H54 (cell line): ENCODE measurements around the gene TTLL11.

Experiments used
- DNase-seq: peaks from one replicate; pipeline ENCODE4 v3.0.0; 2011; ENCODE audit warnings: low spot score, mixed read lengths; ENCODE audit not compliant: insufficient read length
- FAIRE-seq: peaks from 3 replicates; lab custom pipeline; 2011; peaks lifted over from hg19 to GRCh38; lab: Jason Lieb, UNC
- POLR2A ChIP-seq: IDR thresholded peaks from 2 replicates; pipeline ENCODE4 v1.6.1; 2011; ENCODE audit warnings: low read depth, mild to moderate bottlenecking, low read length

Gene TTLL11

DNA sequence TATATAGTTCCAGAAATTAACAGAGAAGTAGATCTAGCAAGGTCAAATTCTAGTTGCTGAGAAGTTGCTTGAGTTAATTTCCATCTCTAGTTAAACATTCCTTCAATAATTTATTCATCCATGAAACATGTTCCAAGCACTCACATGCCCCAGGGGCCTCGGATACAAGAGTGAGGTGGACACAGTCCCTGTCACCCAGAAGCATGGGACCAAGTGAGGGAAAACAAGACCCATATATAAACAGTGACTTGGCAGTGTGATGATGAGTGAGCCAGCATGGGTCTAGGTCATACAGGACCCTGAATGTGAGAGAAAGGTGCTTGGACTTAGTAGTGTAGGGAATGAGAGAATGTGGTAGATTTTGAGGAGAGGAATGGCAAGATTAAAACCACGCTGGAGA lies 216.9 kb downstream of the TTLL11 start:
- DNase-seq, result no peak
- FAIRE-seq, result no peak
- TF ChIP-seq POLR2A, result no peak

DNA sequence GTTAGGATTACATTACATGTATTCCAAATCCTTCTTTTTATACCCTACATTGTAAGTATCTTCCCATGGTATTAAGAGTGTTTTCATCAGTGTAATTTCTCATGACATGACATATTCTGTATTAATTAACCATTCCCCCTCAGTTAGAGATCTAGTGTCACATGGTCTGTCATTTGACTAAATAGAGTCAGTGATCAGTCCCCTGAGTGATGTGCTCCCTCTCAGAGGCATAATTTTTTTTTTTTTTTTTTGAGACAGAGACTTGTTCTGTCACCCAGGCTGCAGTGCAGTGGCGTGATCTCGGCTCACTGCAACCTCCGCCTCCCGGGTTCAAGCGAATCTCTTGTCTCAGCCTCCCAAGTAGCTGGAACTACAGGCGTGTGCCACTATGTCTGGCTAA lies 218.6 kb downstream of the TTLL11 start:
- FAIRE-seq (no peak), DNase-seq (no peak)
- TF ChIP-seq POLR2A, result no peak

DNA sequence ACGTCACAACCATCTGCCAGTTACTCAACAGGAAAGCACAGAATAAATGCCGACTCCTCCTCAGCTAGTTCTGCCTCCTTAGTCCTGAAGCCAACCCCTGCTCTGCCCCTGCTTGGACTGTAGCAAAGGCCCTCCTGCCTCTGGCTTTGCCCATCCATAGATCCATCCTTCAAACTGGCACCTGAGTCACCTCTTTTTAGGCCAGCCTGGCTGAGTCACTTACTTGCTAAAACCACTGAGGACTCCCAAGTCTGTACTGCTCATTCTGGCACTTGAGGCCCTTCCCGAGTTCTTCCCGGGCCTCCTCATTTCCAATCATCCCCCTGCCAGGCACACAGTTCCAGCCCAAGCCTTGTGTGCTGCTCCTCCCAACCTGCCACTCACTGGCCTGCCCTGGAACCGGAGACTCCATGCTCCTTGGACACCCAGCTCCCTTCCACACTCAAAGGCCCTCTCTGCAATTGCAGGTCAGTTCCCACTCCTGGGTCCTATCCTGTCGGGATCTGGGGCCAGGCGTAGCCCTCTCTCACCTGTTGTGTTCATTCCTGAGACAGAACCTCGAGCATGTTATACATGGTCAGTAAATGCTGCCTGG lies 221.6 kb downstream of the TTLL11 start:
- DNase-seq, result peak; percentile 90
- peak; percentile 100 for FAIRE-seq
- no peak for TF ChIP-seq POLR2A

DNA sequence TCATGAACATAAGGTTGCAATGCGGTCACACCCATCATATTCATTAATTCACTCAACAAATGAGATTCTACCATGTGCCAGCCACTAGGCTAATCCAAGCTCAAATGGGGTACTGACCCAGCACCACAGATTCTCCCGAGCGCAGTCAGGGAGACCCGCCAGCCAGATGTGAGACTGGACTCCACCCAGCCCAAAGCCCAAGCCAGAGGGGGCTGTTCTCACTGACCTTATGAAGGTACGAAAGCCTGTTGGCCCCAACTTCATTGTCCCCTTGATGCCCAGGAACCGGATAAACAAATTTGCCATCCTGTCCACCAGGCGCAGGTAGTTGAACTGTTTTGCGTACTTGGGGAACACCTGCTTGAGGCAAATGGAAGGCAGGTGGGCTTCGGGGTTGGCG lies 222.8 kb downstream of the TTLL11 start:
- no peak for FAIRE-seq
- no peak for DNase-seq
- TF ChIP-seq POLR2A, result no peak

DNA sequence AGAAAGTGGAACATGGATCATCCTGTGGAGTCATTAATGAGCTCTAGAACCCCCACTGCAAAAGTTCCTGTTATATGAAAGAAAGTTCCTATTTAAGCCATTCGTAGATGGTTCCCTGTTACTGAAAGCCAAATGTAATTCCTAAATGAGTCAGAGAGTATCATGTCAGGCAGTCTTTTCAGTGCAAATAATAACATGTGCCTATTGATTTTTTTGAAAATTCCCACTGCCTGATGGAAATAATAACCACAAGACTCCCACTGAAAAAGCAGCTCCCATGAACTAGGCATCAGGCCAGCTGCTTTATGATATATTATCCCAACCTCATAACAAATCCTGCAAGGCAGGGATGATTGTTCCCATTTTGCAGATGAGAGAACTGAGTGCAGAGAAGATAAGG lies 224.5 kb downstream of the TTLL11 start:
- DNase-seq, result no peak
- FAIRE-seq, result no peak
- no peak for TF ChIP-seq POLR2A

DNA sequence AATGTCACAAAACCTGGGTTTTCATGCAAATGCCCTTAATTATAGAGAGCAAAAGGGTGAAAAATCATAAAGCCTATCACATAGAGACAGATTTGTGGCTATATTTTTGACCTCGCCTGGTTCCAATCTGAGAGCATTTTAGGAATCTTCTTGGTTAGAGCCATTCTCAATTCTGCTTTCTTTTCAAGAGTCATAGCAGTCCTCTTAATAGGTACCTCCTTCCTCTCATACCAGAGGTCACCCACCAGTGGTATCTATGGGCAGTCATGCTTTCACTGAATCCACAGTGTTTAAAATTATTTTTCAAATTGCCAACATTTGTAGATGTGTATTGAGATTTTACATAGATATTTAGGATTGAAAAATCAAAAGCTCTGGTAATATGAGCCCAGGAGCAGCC lies 226.2 kb downstream of the TTLL11 start:
- no peak for TF ChIP-seq POLR2A
- FAIRE-seq (no peak), DNase-seq (no peak)

DNA sequence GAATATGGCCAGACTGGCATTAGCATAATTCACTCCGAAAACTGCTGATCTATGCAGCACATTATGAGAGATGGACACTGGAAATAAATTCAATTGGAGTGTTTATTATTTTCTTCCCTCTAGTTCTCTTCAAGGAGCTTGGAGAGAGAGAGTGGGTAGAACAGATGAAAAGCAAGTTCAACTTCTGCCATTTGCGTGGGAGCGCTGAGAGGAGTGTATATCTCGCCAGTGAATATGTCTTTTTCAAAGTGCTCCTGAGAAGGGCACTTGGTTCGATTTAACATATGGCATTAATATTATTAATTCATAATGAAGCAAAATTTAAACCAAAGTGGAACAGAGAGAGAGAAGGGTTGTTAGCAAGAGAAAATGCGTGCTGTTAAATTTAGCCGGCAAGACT lies 227.2 kb downstream of the TTLL11 start:
- DNase-seq (no peak), FAIRE-seq (no peak)
- no peak for TF ChIP-seq POLR2A

DNA sequence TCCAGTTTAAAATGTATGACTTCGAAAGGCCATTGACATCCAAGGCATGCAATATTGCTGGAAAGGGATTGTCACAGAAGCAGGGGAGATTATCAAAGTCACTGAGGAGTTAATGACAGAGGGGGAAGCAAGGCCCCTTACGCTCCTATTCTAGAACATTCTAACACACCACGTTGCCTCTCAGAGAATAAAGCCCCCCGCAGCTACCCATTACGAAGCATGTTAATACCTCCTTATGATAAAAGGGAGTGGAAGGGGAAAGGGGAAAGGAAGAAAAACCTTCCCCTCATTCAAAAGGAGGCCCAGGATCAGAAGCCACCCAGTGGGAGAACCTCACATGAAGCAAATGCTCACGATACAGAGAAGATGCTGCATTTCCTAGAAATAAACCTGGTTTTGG lies 228.0 kb downstream of the TTLL11 start:
- FAIRE-seq, result no peak
- DNase-seq, result no peak
- no peak for TF ChIP-seq POLR2A

DNA sequence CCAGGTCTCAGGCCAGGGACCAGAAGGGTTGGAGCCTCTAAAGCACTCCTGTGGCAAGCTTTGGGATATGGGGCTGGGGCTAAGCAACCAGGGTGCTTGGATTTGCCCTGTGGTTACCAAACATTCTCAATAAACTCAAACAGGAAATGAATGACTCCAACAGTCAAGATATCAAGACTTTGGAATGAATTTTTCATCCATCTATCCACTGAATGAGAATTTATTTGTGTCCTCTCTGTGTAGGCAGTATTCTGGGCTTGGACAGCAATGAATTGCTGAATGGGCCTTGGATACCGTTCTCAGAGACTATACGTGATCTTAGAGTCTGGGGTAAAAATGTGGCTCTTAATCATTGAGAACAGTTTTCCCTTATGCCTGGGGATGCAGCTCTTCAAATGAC lies 229.2 kb downstream of the TTLL11 start:
- TF ChIP-seq POLR2A, result no peak
- peak; percentile 50 for DNase-seq
- FAIRE-seq, result peak; percentile 82

DNA sequence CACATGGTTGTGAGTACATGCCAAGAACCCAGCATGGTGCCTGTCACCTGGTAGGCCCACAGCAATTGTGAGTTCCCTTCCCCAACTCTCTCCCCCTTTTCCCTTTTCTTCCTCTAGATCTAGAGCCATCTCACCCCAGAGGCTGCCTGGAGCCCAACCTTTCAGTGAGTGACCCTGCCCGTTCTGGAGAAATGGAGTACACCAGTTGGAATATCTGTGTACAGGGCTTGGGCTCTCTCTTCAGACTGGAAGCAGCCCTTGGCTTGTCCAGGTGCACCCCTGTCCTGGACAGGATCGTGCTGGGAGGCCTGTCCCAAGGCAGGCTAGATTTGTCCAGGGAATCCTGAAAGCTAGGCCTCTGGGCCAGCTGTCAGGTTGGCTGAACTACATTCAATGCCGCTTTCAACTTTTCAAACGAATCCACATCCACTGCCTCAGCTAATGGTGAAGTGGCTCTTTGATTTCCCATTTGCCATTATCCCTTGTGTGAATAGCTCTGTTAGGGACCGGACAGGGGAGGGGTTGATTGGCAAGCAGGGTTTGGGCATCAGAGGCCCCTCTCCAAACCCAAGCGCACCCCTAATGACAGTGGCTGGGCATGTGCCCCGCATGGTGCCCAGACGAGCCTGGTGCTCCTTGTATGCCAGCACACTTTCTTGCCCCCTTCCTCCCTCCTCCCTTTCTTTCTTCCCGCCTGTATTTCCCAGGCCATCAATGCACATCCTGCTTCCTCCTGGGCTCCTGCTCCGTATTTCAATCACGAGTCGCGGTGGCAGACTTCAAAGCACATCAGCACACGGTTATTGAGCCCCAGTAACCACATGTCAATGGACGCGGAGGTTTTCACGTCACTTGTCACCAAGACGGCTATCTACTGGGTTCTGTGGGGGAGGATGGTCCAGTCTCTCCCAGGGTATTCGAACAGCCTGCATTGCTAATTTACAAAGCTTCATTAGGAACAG lies 230.5 kb downstream of the TTLL11 start:
- no peak for DNase-seq
- FAIRE-seq, result no peak
- no peak for TF ChIP-seq POLR2A

DNA sequence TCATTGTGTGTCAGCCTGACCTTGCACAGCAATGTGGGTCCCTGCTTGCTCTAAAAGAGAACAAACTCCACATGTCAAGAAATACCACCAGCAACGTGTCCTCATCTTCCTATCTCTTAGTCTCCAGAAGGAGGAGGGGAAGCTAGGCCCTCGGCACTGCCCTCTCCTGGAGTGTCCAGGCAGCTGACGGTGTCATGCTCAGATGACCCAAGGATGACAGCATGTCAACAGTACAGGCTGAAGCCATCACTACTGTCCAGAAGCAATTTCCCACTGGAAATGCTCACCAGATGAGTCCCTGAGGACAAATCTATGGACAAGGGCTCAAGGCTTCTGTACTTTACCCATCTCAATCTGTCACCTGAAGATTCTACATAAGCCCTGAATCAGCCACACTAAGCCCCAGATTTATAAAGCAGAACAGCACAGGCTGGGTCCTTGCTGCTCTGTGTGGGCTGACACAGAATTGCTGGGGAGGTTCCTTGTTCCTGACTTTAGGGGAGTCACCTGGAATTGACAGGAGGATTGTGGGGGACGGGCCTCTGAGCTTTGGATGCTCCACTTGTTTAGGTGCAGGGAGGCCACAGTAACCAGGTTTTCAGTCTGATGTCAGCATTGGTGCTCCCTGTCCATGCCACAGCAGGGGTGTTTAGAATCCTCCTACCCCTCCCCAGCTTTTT lies 231.5 kb downstream of the TTLL11 start:
- FAIRE-seq, result no peak
- no peak for DNase-seq
- TF ChIP-seq POLR2A, result no peak

DNA sequence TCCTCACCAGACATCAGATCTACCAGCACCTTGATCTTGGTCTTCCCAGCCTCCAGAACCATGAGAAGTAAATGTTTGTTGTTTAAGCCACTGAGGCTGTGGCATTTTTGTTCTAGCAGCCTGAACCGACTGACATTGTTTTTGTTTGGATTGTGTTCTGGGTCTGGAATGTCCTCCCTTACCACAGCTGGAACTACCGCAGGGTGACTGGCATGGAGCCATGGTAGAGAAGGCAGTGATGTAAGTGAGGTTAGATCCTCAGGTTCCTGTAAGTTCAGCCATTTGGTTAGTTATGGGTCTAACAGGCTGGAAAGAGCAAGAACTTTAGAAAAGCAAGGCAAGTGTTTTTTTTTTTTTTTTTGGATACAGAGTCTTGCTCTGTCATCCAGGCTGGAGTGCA lies 232.4 kb downstream of the TTLL11 start:
- no peak for TF ChIP-seq POLR2A
- FAIRE-seq, result peak; percentile 82
- DNase-seq, result peak; percentile 61

DNA sequence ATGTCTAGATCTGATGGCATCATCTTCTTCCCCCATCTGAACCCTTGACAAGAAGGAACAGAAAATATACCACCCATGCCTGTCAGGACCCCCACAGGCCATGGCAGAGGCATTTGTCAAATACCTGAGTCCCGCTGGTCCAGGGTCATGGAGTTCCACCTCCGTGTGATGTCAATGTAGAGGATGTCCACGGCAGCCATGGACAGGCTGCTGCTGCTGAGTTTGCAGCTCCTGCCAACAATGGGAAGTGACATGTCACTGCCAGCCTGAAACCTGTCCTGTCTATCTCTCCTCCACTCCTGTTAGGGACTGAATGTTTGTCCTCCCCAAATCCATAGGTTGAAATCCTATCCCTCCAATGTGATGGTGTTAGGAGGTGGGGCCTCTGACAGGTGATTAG lies 232.9 kb downstream of the TTLL11 start:
- no peak for DNase-seq
- TF ChIP-seq POLR2A, result no peak
- FAIRE-seq, result no peak

DNA sequence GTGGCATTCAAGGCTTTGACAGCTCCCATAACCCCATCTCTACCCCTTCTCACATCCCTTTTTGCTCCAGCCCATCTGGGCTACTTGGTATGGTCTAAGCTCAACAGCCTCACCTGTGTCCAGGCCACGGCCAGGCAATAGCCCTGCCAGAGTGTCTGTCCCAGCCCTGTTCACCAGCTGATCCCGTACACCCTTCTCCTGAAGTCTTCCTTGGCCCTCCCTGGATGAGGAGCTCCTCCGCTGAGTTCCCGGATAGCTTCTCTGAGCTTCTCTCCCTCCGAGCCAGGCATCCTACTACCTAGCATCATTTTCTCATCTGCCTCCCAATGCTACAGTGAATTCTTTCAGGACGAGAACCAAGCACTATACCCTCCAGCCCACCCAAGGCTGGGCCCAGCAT lies 233.5 kb downstream of the TTLL11 start:
- no peak for TF ChIP-seq POLR2A
- FAIRE-seq, result no peak
- DNase-seq, result no peak
